Kidney epithelial cell (primary cell): ENCODE results near the gene EFNA1. TPM values are rescaled to one million over a fixed set of nuclear protein-coding genes. Genes with fewer than 3 reads are reported as not detected.

Experiments
- DNase-seq: peaks from one replicate; pipeline ENCODE4 v3.0.0-alpha.2; 2010; ENCODE audit warnings: low read depth
- H3K27me3 ChIP-seq: 2 replicates; pipeline ENCODE4 v1.6.0; 2011; ENCODE audit warnings: low read length; ENCODE audit not compliant: control insufficient read depth, insufficient read depth
- H3K36me3 ChIP-seq: 2 replicates; pipeline ENCODE4 v1.5.1; 2011; ENCODE audit warnings: low read length; ENCODE audit not compliant: control insufficient read depth, insufficient read depth
- H3K4me3 ChIP-seq: 2 replicates; pipeline ENCODE4 v1.5.1; 2011; ENCODE audit warnings: low read depth, mild to moderate bottlenecking, control low read depth, low read length
- total RNA-seq: library from RNA; depleted of rRNA; stranded (reverse); fragments of >200 nt; gene quantifications from 2 replicates; pipeline ENCODE4 v1.2.3, GENCODE V29; 2015
- TF ChIP-seq, protein P1 (sequence below): IDR thresholded peaks from 2 replicates; pipeline ENCODE4 v1.5.1; 2011; ENCODE audit warnings: mild to moderate bottlenecking, moderate library complexity, low read length, control low read depth, inconsistent platforms; ENCODE audit not compliant: insufficient read depth, poor library complexity, severe bottlenecking

The EFNA1 gene
- total RNA-seq, 1 donor from 2014 or later = 126 TPM

DNA sequence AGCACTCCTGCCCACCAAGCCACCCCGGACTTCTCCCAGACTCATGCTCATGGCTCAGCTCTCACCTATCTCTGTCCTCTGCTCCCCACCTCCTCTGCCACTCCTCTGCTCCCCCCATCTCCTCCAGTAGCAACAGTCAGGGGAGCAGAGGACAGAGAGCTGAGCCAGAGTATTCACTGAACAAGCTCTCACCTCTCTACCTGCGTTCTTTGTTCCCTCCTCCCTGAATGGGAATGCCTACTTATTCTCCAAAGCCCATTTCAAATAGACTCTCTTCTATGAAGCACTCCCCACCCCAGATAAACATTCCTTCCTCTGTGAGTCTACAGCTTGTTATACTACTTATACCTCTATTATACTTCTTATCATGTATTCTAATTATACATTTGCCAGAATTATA is 6.4 kb upstream of the EFNA1 start:
- no peaks in the 10 kb centered on the region for H3K36me3 ChIP-seq
- H3K27me3 ChIP-seq = peaks cover 8% of the 10 kb centered on the region
- no peak overlapping the region for H3K4me3 ChIP-seq
- no peak for DNase-seq
- TF ChIP-seq, protein P1, sequence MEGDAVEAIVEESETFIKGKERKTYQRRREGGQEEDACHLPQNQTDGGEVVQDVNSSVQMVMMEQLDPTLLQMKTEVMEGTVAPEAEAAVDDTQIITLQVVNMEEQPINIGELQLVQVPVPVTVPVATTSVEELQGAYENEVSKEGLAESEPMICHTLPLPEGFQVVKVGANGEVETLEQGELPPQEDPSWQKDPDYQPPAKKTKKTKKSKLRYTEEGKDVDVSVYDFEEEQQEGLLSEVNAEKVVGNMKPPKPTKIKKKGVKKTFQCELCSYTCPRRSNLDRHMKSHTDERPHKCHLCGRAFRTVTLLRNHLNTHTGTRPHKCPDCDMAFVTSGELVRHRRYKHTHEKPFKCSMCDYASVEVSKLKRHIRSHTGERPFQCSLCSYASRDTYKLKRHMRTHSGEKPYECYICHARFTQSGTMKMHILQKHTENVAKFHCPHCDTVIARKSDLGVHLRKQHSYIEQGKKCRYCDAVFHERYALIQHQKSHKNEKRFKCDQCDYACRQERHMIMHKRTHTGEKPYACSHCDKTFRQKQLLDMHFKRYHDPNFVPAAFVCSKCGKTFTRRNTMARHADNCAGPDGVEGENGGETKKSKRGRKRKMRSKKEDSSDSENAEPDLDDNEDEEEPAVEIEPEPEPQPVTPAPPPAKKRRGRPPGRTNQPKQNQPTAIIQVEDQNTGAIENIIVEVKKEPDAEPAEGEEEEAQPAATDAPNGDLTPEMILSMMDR = no peak

DNA sequence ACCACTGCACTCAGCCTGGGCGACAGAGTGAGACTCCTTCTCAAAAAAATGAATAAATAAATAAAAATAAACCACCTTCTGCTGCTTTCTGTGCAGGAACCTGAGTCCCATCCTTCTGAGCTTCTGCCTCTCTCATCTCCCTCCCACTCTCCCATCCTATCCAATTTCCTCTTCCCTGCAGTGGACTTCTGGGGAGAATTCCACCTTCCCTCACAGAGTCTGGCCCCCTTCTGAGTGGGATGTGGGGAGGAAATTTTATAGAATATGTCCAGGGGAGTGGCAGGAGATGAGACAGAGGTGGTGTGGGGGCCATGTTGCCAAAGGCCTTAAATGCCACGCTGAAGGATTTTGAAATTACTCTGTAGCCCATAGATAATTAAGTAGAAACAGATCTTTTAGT is 5.4 kb upstream of the EFNA1 start:
- DNase-seq = no peak
- no peaks in the 10 kb centered on the region for H3K36me3 ChIP-seq
- H3K4me3 ChIP-seq = no peak overlapping the region
- TF ChIP-seq, protein P1 = no peak
- H3K27me3 ChIP-seq = peaks cover 3% of the 10 kb centered on the region

DNA sequence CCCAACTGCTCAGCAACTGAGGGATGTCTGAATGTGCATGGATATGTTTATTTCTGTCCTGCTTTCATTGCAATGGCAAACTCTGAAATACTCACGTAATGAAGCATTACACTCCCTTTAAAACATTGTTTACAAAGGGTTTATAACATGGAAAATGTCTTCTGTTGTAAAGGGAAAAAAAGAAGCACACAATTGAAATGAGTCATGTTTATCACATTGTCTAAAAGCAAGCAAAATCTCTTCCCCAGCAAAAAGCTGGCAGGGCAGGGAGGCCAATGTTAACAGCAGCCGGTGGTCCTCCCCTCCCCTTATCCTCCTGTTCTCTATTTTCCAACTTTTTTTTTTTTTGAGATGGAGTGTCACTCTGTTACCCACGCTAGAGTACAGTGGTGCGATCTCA is 3.9 kb upstream of the EFNA1 start:
- Histone ChIP-seq H3K27me3 (no peaks in the 10 kb centered on the region), H3K36me3 (no peaks in the 10 kb centered on the region), H3K4me3 (no peak overlapping the region)
- TF ChIP-seq, protein P1 = no peak
- no peak for DNase-seq

DNA sequence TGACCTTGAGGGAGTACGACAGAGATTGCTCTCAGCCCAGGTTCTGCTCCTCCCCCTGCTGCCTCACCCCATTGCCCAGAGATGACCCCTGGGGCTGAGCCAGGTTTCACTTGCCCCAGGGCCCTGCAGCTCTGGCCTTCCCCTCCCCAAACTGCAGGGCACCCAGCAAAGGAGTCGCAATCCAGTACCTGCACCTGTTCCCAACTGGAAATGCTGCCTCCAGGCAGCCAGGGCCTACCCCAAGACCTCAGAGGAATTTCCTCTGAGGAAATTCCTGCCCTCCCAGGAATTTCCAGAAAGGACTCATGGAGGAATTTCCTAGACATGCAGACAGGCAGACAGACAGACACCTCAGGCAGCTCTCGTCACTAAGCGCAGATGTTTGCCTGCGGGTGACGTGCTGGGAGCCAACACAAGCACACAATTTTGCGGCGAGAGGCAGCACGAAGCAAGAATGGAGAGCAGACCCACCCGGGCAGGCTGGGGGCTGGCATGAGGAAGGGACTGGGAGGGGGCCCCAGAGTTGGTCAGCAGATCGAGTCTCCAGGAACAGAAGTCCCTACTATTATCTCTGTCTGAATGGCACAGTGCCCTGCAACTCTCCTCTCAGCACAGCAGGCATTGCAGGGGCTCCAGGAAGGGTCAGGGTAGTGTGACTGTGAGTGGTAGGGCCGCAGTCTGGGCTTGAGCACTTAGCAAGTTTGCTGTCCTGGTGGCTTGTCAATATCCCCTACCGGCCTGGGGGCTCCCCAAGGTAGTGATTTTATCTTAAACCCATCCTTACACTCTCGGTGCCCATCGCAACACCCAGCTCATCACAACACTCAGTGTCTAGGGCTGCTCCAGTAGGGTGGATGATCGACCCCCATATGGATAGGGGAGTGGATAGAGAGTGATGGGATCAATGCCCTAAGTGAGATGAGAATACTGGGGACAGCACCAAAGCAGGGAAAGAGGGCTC is 2.9 kb upstream of the EFNA1 start:
- no peak overlapping the region for H3K4me3 ChIP-seq
- no peak for DNase-seq
- TF ChIP-seq, protein P1 = no peak
- no peaks in the 10 kb centered on the region for H3K36me3 ChIP-seq
- H3K27me3 ChIP-seq = no peaks in the 10 kb centered on the region

DNA sequence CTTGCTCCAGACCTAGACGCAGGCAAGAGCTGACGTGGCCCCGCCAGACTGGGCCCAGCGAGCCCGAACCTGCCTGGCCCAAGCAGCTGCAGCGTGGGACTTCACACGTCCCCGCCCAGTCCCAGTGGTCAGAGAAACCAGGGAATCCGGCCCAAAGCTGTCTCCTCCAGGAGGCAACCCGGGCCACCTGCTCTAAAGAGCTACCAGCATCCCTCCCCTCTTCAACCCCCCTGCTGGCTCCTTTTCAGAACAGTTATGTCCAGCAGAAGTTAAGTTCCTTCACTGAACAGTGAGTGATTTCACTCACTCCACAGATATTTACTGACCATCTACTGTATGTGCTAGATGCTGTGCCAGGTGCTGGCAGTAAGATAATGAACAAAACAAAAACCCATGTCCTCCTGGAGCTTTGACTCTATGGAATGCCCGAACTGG is 2.1 kb upstream of the EFNA1 start:
- H3K27me3 ChIP-seq = no peaks in the 10 kb centered on the region
- TF ChIP-seq, protein P1 = no peak
- H3K36me3 ChIP-seq = no peaks in the 10 kb centered on the region
- DNase-seq = no peak
- H3K4me3 ChIP-seq = no peak overlapping the region

DNA sequence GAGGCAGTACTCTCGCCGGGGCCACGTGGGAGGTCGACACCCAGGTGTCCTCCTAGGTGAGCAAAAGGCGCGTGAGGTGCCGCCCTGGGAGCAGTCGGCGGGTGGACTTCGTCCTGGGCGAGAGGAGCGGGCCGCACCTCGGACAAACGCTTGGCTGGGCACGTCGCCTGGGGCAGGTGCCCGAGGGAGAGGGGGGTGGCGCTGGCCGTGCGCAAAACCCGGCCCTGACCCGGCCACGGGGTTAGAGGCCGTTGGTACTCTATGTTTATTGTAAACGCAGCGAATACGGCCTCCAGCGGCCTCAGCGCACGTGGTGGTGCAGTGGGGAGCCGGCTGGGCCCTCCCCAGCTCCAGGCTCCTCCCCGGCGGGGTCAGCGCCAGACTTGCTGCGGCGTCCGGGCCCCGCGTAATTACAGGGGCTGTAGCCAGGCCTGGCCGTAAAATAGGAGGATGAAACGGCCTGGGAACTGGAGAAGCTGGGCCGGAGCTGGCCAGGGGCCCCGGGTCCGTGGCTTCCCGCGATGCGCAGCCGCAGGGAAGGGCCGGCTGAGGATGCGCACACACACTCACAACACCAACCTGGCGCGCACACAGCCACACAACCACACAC is 1.6 kb upstream of the EFNA1 start:
- TF ChIP-seq, protein P1 = no peak

More for the DNA sequence above, 1.6 kb upstream of the EFNA1 start:
- Histone ChIP-seq H3K36me3 (no peaks in the 10 kb centered on the region), H3K4me3 (peak overlapping the region; percentile 4), H3K27me3 (no peaks in the 10 kb centered on the region)
- no peak for DNase-seq
